ENCODE data around the gene TMEM92.
"Not testable (repeated sequence)": the region's sequence is repeated elsewhere in the genome, so short reads cannot be mapped to it uniquely, and the experiment has no call there.

The TMEM92 gene

GRCh38 chr17:50301891-50302584, 27.8 kb downstream of the TMEM92 start:
- no peak for DNase-seq

GRCh38 chr17:50303051-50303450, 28.8 kb downstream of the TMEM92 start:
- no peak for DNase-seq

DNA sequence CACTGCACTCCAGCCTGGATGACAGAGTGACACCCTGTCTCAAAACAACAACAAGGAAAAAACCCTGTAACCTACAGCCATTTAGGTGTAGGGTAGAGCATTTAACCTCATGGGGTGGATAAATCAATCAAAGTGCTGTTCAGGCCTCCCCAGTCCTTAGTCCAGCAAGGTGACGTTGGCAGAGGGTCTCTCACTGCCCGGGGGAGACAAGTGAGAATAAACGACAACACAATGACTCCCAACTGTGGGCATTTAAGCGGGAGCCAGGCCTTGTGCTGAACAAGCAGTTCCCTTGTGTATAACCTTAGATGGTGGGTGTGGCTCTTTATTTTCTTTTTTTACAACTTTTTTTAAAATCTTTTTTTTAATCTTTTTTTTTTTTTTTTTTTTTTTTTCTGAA, 29.3 kb downstream of the TMEM92 start:
- DNase-seq, result no peak

DNA sequence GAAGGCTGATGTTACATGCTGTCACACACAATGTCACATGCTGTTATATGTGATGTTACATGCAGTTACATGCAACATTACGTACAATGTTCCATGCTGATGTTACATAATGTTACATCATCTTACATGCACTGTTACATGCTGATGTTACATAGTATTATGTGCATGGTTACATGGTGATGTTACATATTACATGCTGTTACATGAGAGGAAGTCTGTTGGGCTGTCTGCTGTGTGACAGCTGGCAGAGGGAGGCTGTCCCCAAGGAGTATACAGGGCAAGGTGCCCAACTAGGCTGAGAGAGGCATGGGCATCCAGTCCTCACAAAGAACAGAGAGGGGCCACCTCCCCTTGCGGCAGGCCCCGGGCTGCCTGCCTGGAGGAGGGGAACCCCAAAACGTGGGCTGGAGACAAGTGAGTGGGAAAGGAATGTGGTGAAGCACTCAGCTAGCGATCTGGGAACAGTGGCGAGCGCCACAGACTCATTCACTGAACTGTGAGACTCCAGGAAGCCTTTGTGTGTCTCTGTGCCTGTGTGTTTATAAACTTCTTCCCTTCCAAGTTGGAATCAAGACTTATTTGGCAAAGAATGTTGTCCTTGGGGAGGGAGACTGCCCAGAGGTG, 30.6 kb downstream of the TMEM92 start:
- DNase-seq, result no peak

DNA sequence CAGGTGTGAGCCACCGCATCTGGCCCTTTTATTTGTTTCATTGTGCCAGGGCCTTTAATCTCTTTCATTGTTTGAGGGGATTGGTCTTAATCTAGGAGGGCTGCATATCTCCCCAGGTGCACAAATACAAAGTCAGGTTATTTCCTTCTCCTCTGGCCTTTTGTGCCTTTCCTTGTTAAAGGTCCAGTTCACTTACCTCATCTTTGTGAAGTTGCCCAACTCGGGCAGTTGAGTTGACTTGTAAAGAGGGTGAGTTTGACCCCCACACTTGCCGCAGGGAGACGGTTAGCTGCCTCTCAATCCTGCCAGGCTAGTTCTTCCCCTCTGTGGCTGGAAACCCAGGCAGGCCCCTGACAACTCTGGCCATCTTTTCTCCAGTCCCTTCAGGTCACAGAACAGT, 33.4 kb downstream of the TMEM92 start:
- no peak for DNase-seq

DNA sequence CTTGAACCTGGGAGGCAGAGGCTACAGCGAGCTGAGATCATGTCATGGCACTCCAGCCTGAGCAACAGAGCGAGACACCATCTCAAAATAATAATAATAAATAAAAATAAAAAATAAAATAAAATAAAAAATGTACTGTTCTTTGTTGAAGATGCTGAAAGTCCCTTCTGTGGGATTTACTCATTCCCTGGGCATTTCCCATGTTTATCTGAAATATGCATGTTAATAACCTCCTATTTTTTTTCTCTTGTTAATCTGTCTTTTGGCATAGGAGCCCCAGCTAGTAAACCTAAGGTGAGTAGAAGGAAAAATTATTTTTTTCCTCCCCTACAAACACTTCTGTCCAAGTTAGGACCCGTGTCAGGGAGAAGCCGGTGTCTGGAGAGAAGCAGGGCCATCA, 34.4 kb downstream of the TMEM92 start:
- no peak for DNase-seq

GRCh38 chr17:50310455-50311111, 36.3 kb downstream of the TMEM92 start:
- no peak for DNase-seq

DNA sequence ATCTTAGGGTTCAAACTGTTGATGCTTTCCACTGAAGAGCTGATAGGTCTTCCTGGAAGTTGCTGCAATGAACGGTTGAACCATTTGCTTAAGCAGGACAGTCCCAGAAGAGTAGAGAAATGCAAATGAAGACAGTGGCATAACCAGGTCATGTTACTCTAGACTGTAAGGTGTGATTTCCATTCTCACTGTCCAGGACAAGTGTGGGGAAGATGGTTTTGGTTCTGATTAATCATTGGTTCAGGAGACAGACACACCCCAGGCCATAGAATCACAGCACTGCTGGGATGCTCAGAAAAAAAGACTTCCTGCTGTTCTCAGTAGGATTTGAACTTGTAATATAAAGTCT, 36.8 kb downstream of the TMEM92 start:
- no peak for DNase-seq

GRCh38 chr17:50311483-50311882, 37.2 kb downstream of the TMEM92 start:
- no peak for DNase-seq

DNA sequence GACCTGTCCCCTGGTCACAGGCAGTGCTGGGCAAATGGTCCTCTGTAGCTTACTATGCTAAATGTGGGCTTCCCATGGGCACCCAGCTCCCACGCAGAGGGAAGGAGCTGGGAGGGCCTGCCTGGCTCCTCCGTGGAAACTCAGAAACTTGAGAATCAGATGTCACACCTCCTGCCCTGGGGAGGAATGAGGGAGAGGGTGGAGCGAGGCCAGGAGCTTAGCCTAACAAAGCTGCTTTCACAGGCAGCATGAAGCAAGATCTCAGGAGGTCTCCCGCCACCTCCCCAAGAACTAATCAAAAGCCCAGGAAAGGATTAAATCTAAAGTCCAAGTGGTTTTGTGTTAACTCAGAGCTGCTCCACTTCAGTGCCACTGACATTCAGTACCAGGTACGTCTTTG, 38.0 kb downstream of the TMEM92 start:
- DNase-seq, result no peak

- DNase-seq, result no peak
Measured at GRCh38 chr17:50314456-50315011, 40.3 kb downstream of the TMEM92 start.

DNA sequence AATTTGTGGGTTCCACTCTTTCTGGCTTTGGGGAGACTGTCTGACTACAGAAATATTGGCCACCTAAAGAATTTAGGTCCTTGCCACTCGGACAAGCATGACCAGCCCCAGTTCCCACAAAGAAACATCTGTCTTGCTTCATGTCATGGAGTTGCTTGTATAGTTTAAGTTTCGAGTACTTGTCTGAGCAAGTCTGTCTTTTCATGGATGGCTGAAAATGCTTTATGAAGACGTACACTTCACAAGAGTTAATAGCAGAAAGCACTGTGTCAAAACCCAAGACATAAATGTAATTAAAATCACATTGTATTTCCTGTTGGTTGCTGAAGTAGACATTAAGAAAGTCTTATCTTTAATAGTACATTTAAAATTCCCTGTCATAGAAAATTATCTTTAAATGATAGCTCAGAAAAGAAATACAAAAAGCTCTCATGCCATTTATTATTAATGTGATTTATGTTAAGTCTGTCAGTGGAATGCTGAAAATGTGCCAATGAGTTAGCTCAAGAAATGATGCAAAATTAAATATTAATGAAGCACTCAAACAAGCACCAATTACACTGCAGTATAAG, 41.8 kb downstream of the TMEM92 start:
- no peak for DNase-seq

- DNase-seq, result not testable (repeated sequence)
Measured at GRCh38 chr17:50316660-50317059, 42.4 kb downstream of the TMEM92 start.

DNA sequence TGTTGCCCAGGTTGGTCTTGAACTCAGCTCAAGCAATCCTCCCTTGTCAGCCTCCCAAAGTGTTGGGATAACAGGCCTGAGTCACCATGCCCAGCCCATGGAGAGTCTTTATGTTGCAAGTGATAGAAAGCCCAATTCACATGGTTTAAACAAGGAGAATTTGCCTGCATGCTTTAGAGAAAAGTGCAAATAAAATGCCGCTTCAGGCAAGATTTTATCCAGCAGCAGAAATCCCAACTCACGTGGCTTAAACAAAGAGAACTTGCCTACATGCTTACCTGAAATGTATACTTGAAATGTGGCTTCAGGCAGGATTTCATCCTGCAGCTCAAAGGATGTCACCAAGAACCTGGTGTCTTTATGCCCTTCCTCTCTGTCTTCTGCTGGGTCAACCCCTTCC, 42.9 kb downstream of the TMEM92 start:
- no peak for DNase-seq

DNA sequence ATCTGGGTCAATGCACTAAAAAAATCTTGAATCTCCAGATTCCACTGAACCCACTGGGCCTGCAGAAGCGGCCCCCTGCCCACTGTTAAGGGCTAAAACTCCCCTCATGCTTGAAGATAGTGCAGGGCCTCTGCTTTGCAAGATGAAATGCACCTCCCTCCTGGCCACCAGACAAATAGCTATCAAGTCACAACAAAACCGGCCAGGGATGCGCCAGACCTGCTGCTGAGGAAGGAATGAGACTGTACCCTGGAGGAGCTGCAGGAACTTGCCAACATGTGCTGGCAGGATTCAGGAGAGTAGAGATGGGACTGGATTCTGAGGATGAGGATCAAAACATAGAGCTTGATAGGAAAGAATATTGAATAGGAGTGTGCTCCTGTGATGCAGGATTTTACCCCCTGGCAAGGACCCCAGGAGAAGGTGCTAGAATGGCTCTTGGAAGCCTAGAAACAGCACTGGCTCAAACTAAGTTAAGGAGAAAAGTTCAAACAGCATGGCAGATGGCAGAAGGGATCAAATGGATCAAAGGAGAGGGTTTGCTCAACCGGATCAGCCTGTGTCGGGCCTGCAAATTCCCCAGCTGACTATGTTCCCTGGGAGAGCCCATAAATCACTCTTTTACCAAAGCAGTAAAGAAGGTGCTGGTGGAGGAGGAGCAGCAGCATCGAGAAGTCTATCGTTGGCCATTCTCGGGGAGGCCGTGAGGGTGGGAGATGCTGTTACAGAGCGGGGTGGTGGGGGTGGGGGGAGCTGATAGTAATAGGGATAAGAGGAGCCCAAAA, 44.4 kb downstream of the TMEM92 start:
- no peak for DNase-seq

DNA sequence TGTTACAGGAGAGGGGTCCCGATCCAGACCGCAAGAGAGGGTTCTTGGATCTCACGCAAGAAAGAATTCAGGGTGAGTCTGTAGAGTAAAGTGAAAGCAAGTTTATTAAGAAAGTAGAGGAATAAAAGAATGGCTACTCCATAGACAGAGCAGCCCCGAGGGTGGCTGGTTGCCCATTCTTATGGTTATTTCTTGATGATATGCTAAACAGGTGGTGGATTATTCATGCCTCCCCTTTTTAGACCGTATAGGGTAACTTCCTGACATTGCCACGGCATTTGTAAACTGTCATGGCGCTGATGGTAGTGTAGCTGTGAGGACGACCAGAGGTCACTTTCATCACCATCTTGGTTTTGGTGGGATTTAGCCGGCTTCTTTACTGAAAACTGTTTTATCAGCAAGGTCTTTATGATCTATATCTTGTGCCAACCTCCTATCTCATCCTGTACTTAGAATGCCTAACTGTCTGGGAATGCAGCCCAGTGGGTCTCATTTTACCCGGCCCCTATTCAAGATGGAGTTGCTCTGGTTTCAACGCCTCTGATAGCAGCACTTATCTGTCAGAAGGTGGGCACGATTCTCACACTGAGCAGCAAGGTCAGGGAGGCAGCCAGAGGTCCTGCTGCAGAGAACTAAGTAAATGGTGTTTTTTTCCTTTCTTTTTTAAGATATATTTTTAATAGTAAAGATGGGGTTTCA, 45.2 kb downstream of the TMEM92 start:
- DNase-seq, result no peak

DNA sequence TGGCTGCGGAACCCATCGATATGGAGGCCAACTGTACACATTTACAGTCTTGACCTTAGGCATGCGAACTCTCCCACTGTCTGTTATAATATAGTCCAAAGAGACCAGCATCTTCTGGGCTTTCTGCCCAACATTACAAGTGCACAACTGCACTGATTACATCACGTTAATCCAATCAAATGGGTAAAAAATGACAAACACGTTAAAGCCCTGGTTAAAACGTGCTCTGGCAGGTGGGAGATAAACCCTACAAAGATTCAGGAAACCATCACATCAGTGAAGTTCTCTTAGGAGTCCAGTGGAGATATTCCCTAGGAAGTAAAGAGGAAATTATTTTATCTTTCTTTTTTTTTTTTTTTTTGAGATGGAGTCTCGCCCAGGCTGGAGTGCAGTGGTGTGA, 48.0 kb downstream of the TMEM92 start:
- DNase-seq, result no peak

- DNase-seq, result no peak
Measured at GRCh38 chr17:50323060-50323459, 48.8 kb downstream of the TMEM92 start.

DNA sequence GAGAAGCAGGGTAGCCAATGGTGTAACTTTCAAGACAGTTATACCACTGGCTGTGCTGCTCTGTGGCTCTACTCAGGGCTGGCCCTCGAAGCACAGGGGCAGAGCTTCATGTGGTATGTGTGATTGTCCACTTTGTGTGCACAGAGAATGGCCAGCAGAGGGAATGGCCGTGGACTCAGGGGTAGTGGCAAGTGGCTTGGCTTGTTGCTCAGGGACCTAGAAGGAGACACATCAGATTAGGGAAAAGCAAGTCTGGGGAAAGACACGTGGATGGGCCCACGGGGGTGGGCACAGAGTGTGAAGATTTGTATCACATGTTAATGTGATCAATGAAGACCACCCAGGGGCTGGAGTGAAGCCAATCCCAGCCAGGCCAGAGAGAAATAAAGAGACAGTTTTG, 51.6 kb downstream of the TMEM92 start:
- DNase-seq, result no peak

GRCh38 chr17:50326831-50327364, 52.6 kb downstream of the TMEM92 start:
- DNase-seq, result no peak

- DNase-seq, result peak; percentile 58
Measured at GRCh38 chr17:50328363-50329325, 54.4 kb downstream of the TMEM92 start.
